GM10847 (cell line): ENCODE measurements around the gene SLC16A3.
A peak's percentile ranks its signal among the peaks of the same experiment; 100 is the strongest.

Experiments
- POLR2A ChIP-seq: IDR thresholded peaks from 2 replicates; pipeline ENCODE4 v1.6.1; 2011; ENCODE audit not compliant: insufficient read length; ENCODE audit errors: extremely low read depth

SLC16A3 gene

DNA sequence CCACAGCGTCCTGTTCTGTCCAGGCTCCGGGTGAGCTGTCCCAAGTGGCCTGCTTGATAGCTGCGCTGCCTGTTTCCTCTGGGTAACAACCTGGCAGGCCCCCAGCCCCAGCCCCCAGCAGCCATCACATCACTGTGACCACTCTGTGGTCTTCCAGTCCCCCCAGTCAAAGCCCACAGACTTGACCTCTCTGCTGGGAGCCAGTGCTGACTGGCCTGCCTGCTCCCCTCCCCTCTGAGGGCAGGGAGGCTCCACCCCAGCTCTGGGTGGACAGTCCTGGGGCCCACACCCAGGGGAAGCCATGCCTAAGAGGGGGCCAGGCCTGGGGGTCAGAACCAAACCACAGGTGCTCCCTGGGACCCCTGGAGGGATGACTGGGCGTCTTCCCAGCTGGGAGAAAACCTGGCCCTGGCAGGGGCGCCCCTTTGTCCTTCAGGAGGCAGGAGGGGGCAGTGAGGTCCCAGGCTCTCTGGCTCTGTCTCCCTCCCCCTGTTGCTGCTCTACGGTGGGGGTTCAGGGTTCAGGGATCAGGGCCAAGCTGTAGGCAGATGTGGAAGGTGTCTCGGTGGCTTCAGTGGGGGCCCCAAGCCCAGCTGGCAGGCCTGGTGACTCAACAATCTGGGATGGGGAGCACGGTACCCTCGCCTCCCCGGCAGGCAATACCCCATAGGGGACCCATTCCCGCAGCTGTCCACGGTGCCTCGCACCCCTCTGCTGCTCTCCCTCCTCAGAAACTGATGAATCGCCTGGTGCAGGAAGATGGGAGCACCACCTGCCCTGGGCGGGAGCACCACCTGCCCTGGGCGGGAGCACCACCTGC lies 1.8 kb upstream of the SLC16A3 start:
- TF ChIP-seq POLR2A: no peak

DNA sequence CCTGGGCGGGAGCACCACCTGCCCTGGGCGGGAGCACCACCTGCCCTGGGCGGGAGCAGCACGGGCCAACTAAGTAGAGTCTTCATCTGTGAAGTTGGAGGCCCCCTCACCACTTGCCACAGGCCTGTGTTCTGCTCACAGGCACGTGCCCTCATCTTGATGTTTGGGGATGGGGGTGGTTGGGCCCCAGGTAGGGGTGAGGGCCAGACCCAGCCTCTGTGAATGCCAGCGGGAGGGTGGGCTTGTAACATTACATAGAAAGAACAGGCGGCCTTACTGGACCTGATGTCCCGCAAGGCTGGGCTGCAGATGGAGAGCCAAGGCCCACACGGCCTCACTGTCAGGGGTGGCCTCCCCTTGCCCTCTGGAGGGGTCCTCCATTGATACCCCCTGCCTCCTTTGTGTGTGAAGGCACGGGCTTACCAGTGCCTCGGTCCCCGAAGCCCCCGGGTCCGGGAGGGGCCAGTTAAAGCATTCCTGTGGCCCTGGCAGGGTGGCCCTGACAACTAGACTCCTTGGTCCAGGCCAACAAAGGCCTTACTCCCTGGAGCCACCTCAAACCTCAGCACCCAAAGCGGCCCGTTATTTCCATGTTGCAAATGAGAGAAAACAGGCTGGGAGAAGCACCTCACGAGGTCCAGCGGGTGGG lies 1.1 kb upstream of the SLC16A3 start:
- TF ChIP-seq POLR2A: no peak

DNA sequence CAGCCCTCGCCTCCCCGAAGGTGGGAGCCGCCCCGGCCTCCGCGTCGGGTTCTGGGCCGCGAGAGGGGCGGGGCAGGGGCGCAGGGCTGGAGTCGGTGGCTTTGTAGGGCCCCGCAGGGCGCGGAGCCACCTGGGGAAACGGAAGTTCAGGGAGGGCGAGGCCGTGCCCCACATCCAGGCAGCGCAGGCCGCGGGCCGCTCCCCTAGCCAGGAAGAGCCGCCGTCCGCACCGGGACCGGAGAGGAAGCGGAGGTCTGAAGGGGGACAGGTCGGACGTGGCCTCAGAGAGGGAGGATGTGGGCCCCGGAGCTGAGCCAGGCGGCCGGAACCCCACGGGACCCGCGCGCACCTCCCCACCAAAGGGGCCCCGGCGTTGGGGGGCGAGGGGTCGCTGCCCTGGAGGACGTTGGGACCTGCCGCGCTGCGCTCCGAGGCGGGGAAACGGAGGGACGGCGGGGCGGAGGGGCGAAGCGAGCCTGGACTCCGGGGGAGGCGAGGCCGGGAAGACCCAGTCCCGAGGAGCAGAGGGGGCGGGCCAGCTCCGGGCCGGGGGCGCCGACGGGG lies 482 bp upstream of the SLC16A3 start:
- TF ChIP-seq POLR2A: peak; percentile 28

DNA sequence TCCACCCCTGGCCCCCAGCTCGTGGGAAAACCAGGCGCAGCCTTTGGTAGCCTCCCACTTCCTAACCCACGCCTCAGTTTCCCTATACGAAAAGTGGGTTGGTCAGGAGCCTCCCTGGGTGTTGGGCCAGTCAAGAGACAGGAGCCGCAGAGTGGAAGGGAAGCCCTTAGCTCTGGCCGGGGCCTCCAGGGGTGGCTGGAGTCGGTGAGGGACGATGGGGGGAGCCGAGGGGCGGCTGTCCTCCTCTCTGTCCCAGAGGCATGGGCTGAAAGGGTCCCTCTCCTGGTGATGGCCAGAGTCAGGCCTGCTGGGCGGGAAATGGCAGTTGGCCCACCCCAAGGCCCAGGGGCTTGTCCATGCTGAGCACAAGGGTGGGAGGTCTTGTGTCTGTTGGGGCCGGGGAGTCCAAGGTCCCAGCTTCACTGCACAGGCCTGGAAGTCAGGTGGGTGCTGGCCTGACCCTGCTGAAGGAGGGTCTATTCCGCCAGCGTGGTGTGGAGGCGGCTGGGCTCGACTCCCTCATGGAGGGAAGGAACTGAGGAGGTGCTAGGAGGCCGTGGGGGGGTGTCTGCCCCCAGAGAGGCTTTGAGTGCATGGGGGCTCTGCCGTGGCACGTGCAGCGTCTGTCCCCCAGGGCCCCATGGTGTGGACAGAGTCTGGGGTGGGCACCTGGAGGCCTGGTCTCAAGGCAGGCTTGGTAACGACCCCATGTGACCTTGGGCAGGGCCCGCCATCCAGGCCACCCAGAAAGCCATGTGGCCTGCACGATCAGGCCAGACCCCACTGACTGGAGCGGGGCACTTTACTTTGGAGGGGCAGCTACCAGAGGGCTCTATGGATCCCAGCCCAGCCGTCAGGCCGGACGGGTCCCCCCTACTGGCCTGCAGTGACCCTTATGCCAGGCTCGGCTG lies 1.1 kb downstream of the SLC16A3 start:
- TF ChIP-seq POLR2A: no peak

DNA sequence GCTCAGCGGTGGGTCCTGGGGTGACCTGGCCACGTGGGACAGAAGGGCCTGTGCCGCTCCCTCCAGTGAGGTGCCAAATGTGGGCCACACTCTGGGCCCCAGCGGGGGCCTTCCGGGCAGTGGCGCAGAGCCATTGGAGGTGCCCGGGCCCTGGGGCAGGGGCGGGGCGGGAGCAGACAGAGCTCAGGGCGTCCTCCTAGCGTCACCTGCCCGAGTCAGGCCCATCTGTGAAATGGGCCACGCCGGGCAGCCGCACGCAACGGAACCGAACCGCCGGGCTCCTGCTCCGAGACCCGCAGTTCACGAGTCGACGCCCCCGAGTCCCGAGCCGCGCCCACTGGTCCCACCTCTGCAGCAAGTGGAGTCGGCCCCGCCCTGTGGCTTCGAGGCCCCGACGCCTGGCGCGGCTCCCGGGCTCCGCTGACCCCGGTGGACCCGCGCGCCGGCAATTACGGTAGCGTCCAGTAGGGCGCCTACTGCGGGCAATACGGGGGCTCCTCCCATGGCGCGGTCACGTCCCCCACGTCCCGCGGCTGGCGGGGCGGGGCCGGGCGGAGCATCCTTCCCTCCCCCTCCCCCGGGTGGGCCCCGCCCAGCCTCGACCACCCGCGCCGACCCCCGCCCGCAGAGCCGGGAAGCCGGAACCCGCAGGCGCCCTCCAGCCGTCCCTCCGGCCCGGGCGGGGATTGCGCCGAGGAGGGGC lies 1.9 kb downstream of the SLC16A3 start:
- no peak for TF ChIP-seq POLR2A

DNA sequence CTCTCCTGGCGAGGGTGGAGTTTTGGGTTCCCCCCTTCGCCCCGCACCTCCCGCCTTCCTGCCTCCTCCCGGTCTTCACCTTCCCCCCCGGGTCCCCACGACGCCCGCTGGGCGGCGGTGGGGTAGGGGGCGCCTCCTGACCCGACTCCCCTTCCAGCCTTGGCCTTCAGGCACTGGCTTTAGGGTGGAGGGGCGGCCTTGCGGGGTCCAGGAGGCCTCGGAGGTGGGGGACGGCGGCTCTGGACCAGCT lies 2.4 kb downstream of the SLC16A3 start:
- no peak for TF ChIP-seq POLR2A

DNA sequence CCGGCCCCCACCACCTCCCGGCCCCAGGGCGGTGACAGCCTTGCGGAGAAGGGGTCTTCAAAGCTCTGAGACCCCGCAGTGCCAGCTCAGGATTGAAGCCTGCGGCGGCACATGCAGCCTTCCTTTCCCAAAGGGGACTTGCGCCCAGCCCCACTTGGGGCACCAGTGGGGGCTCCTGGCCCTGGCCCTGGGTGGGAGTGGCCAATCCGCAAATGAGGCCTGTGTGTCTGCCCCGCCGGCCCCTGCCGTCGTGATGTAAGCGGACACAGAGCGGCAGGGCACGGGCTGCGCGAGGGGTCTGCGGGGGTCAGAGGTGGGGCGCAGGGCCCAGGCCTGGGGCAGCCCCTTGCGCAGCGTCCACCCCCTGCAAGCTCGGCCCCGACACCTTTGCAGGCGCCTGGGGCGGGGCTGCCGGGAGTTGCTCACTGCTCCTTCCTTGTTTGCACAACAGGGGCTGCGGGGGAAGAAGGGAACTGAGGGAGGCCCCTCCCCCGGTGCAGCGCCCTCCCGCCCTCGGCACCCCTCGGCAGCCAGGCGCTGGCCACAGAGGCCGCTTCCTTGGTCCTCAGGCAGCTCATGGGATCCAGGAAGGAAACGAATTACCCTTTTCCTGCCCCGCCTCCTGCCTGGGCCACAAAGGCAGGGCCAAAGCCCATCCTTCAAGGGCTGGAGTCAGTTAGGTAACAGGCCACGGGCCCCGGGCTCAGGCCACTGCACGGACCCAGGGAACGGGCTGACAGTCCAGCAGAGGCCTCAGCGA lies 2.9 kb downstream of the SLC16A3 start:
- no peak for TF ChIP-seq POLR2A

DNA sequence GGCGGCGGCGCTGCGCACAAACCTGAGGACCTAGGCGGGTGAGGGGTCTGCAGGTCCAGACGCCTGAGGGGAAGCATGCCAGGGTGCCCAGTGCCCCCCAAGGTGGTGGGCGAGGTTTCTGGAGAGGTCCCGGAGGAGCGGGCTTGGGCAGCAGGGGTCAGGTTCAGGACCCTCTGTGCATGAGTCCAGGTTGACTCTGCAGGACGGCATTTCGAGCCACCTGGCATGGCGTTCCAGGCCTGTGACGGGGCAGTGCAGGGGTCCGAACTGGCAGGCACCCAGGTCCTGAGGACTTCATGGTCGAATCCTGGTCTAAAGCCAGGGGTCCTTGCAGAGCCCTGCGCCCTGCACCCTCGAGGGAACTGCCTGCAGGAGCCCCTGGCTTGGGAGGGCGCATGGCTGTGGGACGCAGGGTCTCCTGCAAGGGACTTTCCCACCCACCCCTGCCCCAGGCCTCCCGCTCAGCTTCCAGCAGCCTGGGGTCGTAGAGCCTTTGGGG lies 3.5 kb downstream of the SLC16A3 start:
- TF ChIP-seq POLR2A: no peak

DNA sequence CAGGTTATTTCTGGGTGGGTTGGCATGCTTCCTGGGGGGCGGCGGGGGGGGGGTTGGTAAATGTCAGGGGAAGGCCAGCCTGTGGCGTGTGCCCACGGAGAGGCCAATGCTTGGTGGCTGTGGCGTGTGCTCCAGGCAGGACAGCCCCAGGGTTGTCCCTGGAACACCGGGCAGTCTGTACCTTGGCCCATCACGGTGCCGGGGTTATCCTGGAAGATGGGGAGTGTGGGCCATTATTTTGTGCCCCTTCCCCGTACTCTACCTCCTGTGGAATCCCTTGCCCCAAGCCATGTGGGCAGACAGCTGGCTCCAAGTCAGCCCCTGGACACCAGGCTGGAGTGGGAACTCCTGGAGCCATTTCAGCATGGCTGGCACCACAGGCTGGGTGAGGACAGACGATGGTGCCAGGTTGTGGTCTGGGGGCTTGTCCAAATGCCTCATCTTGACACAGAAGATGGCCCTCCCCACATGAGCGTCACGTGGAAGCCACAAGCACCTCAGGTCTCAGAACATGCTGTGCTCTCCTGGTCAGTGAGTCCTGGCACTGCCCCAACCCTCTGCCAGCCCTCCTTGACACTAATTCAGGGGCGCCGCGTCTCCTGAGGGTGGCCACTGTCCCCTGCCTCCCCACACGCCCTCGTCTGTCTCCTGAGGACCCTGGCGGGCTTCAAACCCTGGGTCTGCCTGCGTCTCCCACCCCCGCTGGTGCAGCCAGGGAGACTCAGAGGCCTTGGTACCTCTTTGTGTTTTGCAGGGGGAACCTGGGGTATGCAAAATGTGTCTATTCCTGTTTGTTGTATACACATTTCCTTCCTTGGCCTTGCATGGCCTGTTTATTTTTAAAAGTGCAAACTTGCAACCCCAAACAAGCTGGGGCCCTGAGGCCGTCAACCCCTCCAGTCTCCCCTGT lies 4.3 kb downstream of the SLC16A3 start:
- TF ChIP-seq POLR2A: no peak

DNA sequence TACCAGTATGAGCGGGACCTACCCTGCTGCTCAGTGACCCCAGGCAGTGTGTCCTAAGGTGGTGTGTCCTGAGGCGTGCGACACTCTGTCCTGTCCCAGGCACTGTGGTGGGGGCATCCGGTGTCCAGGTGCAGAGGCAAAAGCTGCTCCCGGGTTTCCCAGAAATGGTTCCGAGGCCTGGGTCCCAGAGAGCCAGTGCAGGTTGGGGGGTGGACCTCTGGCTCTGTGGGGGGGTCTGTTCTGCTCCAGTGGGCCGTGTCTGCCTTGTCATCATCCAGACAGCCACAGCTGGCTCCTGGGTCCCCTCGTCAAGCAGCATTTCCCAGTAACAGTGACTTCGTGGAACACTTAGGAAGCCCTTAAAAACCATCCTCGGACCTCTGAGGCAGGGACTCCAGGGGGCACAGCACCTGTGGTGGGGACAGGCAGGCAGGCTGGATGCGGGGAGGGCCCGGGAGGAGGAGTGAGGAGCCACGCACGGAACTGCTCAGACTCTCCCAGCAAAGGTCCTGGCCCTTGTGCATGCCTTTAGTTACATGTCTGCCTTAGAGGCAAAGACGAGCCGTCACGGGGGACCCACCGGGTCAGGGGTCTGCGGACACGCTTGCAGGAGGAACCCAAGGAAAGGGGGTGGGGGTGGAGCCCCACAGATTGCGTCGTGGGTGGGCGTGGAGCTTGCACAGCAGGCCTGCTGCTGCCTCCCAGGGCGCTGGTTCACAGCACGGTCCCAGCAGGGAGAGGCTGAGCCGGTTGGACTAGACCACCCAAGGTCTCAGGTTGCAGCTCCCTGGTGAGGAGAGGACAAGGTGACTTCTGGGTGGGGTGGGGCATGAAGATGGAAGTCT lies 5.6 kb downstream of the SLC16A3 start:
- TF ChIP-seq POLR2A: no peak

DNA sequence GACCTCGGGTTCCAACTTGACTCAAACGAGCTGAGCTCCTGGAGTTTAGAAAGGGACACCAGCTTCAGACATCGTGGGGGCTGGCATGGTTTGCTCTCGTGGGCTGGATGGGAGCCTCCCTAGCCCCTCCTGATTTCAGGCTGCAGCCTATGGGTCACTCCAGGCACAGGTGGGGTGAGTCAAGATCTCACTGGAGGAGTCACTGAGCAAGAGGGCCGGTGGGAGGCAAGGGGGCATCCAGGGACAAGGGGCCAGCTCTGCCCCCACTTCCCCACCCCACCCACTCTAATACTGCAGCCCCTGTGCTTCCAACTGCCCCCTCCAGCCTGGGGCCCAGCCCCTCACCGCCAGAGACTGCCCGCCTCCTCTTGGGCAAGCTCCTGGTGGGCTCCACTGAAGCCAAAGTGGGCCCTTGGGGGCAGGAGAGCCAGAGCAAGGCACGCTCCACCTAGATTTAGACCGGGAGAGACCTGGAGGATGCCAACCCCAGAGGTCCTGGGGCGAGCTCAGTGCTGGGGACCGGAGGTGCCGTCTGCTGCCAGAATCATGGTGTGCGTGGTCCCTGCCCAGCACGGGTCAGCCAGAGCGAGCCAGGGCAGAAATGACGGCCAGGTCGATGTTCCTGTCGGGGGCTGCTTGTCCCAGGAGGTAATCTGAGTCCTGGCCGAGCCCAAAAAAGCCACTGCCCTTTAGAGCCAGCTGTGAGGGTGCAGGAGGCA lies 6.4 kb downstream of the SLC16A3 start:
- no peak for TF ChIP-seq POLR2A

DNA sequence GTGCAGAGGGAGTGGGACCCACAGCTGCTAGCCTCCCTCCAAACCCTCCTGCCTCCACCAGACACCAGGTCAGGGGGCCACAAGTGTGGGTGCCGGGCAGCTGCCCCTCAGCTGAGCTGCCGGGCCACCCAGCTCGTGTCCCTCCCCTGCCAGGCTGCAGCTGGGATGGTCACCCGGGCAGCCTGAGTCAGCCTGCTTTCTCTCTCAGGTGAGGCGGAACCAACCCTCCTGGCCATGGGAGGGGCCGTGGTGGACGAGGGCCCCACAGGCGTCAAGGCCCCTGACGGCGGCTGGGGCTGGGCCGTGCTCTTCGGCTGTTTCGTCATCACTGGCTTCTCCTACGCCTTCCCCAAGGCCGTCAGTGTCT lies 6.9 kb downstream of the SLC16A3 start:
- no peak for TF ChIP-seq POLR2A
